H1 (cell line): ENCODE measurements around the gene CFAP91. TPM values are rescaled to one million over a fixed set of nuclear protein-coding genes. Genes with fewer than 3 reads are reported as not detected.

Experiments
- CTCF ChIA-PET: fragments of 300-600 bp; sonication (Branson Sonifier 250); formaldehyde crosslinking; loops from one replicate; lab custom pipeline; 2021; ENCODE audit not compliant: partially characterized antibody; lab: Charles Lee
- POLR2A ChIA-PET: fragments of 300-600 bp; sonication (Branson Sonifier 250); formaldehyde crosslinking; loops from one replicate; lab custom pipeline; 2021; ENCODE audit warnings: inconsistent platforms; ENCODE audit not compliant: partially characterized antibody; lab: Charles Lee
- DNase-seq, 2 experiments: peaks; one replicate each; pipeline versions ENCODE4 v3.0.0 to v3.0.0-alpha.2; 2010 to 2022; ENCODE audit warnings: low spot score in 2 of 2, low read depth in 1 of 2, mixed read lengths in 1 of 2
- FAIRE-seq: peaks from 2 replicates; lab custom pipeline; 2011; peaks lifted over from hg19 to GRCh38; lab: Jason Lieb, UNC
- H2AFZ ChIP-seq: 2 replicates; pipeline ENCODE4 v1.8.1; 2012; ENCODE audit warnings: low read length, inconsistent platforms
- H2AK5ac ChIP-seq: 2 replicates; pipeline ENCODE4 v1.6.1; 2013; ENCODE audit warnings: low read depth, low read length
- H2BK120ac ChIP-seq: replicated peaks from 2 replicates; pipeline ENCODE3; 2013; ENCODE audit warnings: low read depth, low read length, inconsistent platforms
- H2BK12ac ChIP-seq: 2 replicates; pipeline ENCODE4 v1.6.1; 2013; ENCODE audit warnings: low read depth, low read length
- H2BK15ac ChIP-seq: 2 replicates; pipeline ENCODE4 v1.6.1; 2013; ENCODE audit warnings: low read length
- H2BK20ac ChIP-seq: 2 replicates; pipeline ENCODE4 v1.6.1; 2013; ENCODE audit warnings: low read length
- H2BK5ac ChIP-seq: 2 replicates; pipeline ENCODE4 v1.6.1; 2013; ENCODE audit warnings: low read depth, low read length
- H3K14ac ChIP-seq: 2 replicates; pipeline ENCODE4 v1.6.1; 2013; ENCODE audit warnings: inconsistent platforms; ENCODE audit not compliant: insufficient read length
- H3K18ac ChIP-seq: 2 replicates; pipeline ENCODE4 v1.6.1; 2013; ENCODE audit warnings: low read length; ENCODE audit errors: extremely low read depth
- H3K23ac ChIP-seq: 2 replicates; pipeline ENCODE4 v1.6.1; 2013; ENCODE audit warnings: inconsistent platforms; ENCODE audit not compliant: insufficient read length
- H3K23me2 ChIP-seq: 2 replicates; pipeline ENCODE4 v1.6.1; 2013; ENCODE audit warnings: low read depth, low read length
- H3K27ac ChIP-seq: 2 replicates; pipeline ENCODE4 v1.6.1; 2011; ENCODE audit warnings: low read depth, low read length, inconsistent platforms
- H3K27me3 ChIP-seq, 4 experiments: replicated peaks in 1 of 4; 1 replicate in 1 of 4; 2 replicates in 3 of 4; pipeline versions ENCODE4 v1.6.1 to v1.8.1; 2011 to 2013; ENCODE audit warnings: low read length in 3 of 4, mild to moderate bottlenecking in 3 of 4, inconsistent platforms in 2 of 4, mixed read lengths in 2 of 4, moderate library complexity in 1 of 4; ENCODE audit not compliant: control insufficient read depth in 3 of 4, insufficient read depth in 3 of 4; ENCODE audit errors: extremely low read depth in 1 of 4
- H3K36me3 ChIP-seq, 4 experiments: 2 replicates each; pipeline versions ENCODE4 v1.6.1 to v1.8.1; 2011 to 2013; ENCODE audit warnings: mild to moderate bottlenecking in 4 of 4, low read length in 3 of 4, moderate library complexity in 2 of 4, control low read depth in 1 of 4, inconsistent platforms in 1 of 4; ENCODE audit not compliant: insufficient read depth in 4 of 4, control insufficient read depth in 2 of 4
- H3K4ac ChIP-seq: replicated peaks from 2 replicates; pipeline ENCODE3; 2013; ENCODE audit warnings: low read length, low read depth, mixed read lengths, inconsistent platforms; ENCODE audit not compliant: insufficient read length
- H3K4me1 ChIP-seq, 4 experiments: replicated peaks in 1 of 4; 1 replicate in 1 of 4; 2 replicates in 3 of 4; pipeline versions ENCODE4 v1.6.1 to v1.8.1; 2011 to 2013; ENCODE audit warnings: low read length in 3 of 4, inconsistent platforms in 2 of 4, mixed read lengths in 1 of 4; ENCODE audit not compliant: insufficient read depth in 4 of 4, control insufficient read depth in 3 of 4
- H3K4me2 ChIP-seq, 2 experiments: 2 replicates each; pipeline versions ENCODE4 v1.6.1 to v1.8.1; 2011 to 2013; ENCODE audit warnings: low read depth in 2 of 2, low read length in 2 of 2, control low read depth in 1 of 2, inconsistent platforms in 1 of 2, mild to moderate bottlenecking in 1 of 2; ENCODE audit not compliant: insufficient read depth in 1 of 2
- H3K4me3 ChIP-seq, 4 experiments: fragments of 200-600, 300-600 bp in 1 of 4; sonication (generic), shearing (Covaris generic), sonication (Bioruptor Twin) in 1 of 4; 2 replicates each; pipeline versions ENCODE4 v1.5.1 to v1.8.1; 2011 to 2016; ENCODE audit warnings: low read length in 4 of 4, low read depth in 3 of 4, control low read depth in 2 of 4, inconsistent platforms in 2 of 4, mild to moderate bottlenecking in 2 of 4, mixed read lengths in 1 of 4, moderate library complexity in 1 of 4; ENCODE audit not compliant: insufficient read depth in 2 of 4; ENCODE audit errors: extremely low read depth in 1 of 4
- H3K56ac ChIP-seq: replicated peaks from 2 replicates; pipeline ENCODE3; 2013; ENCODE audit warnings: low read depth, mild to moderate bottlenecking, mixed read lengths, low read length, inconsistent platforms; ENCODE audit not compliant: insufficient read length
- H3K79me1 ChIP-seq: 2 replicates; pipeline ENCODE4 v1.6.1; 2013; ENCODE audit warnings: low read depth, low read length, control low read depth
- H3K79me2 ChIP-seq, 2 experiments: 2 replicates each; pipeline versions ENCODE4 v1.6.1 to v1.8.1; 2012 to 2013; ENCODE audit warnings: low read length in 2 of 2, mild to moderate bottlenecking in 2 of 2, inconsistent platforms in 1 of 2; ENCODE audit not compliant: insufficient read depth in 2 of 2, control insufficient read depth in 1 of 2
- H3K9ac ChIP-seq, 4 experiments: replicated peaks in 1 of 4; 1 replicate in 1 of 4; 2 replicates in 3 of 4; pipeline versions ENCODE4 v1.6.1 to v1.8.1; 2011 to 2013; ENCODE audit warnings: low read depth in 3 of 4, low read length in 3 of 4, control low read depth in 2 of 4, mild to moderate bottlenecking in 2 of 4, moderate library complexity in 2 of 4, inconsistent platforms in 1 of 4; ENCODE audit errors: extremely low read depth in 1 of 4
- H3K9me3 ChIP-seq, 2 experiments: 2 replicates each; pipeline versions ENCODE4 v1.6.1 to v1.8.1; 2012 to 2013; ENCODE audit warnings: mild to moderate bottlenecking in 2 of 2, moderate library complexity in 2 of 2, control low read depth in 1 of 2, inconsistent platforms in 1 of 2, low read depth in 1 of 2, low read length in 1 of 2, mixed read lengths in 1 of 2; ENCODE audit not compliant: insufficient read depth in 2 of 2
- H4K20me1 ChIP-seq, 2 experiments: replicated peaks in 1 of 2; 2 replicates each; pipeline versions ENCODE3 to v1.8.1; 2011 to 2013; ENCODE audit warnings: inconsistent platforms in 2 of 2, low read length in 2 of 2, mild to moderate bottlenecking in 1 of 2; ENCODE audit not compliant: insufficient read depth in 2 of 2, control insufficient read depth in 1 of 2
- H4K5ac ChIP-seq: 2 replicates; pipeline ENCODE4 v1.6.1; 2013; ENCODE audit warnings: low read length, low read depth, mixed read lengths, inconsistent platforms; ENCODE audit not compliant: insufficient read length
- H4K8ac ChIP-seq: 2 replicates; pipeline ENCODE4 v1.8.0; 2013; ENCODE audit warnings: mild to moderate bottlenecking, moderate library complexity, low read length, inconsistent platforms; ENCODE audit not compliant: insufficient read depth; ENCODE audit errors: extremely low read depth
- H4K91ac ChIP-seq: replicated peaks from 2 replicates; pipeline ENCODE3; 2013; ENCODE audit warnings: low read length, mixed read lengths, inconsistent platforms; ENCODE audit not compliant: insufficient read length
- CBX8 ChIP-seq: fragments of 300-800, 300-1000 bp; sonication (generic); IDR thresholded peaks from 2 replicates; pipeline ENCODE4 v1.7.1; 2016; ENCODE audit warnings: low read depth, low read length, borderline replicate concordance
- CHD1 ChIP-seq: IDR thresholded peaks from 2 replicates; pipeline ENCODE4 v1.6.1; 2012; ENCODE audit warnings: low read depth, low read length, improper control_type of control experiment
- CHD2 ChIP-seq: IDR thresholded peaks from 2 replicates; pipeline ENCODE4 v1.6.1; 2012; ENCODE audit warnings: low read length, improper control_type of control experiment
- GTF2F1 ChIP-seq: IDR thresholded peaks from 2 replicates; pipeline ENCODE4 v1.6.1; 2012; ENCODE audit warnings: low read depth, low read length, improper control_type of control experiment, borderline replicate concordance
- JUN ChIP-seq: IDR thresholded peaks from 2 replicates; pipeline ENCODE4 v1.6.1; 2011; ENCODE audit warnings: low read depth, mild to moderate bottlenecking, improper control_type of control experiment, low read length
- KDM4A ChIP-seq: IDR thresholded peaks from one replicate; pipeline ENCODE4 v1.7.1; 2012; ENCODE audit warnings: low read depth, mild to moderate bottlenecking, moderate library complexity, low read length, inconsistent platforms; ENCODE audit not compliant: severe bottlenecking
- PHF8 ChIP-seq: fragments of 200-600 bp; sonication (generic); conservative IDR thresholded peaks from 2 replicates; pipeline ENCODE4 v1.7.1; 2012; ENCODE audit warnings: low read depth, mild to moderate bottlenecking, inconsistent platforms, low read length, moderate library complexity
- SAP30 ChIP-seq: fragments of 300-600 bp; sonication (generic); IDR thresholded peaks from 2 replicates; pipeline ENCODE4 v1.7.1; 2012; ENCODE audit warnings: low read length, moderate library complexity, mild to moderate bottlenecking, inconsistent platforms; ENCODE audit not compliant: insufficient read depth, insufficient replicate concordance
- SRF ChIP-seq: IDR thresholded peaks from 2 replicates; pipeline ENCODE4 v1.6.1; 2011; ENCODE audit warnings: mild to moderate bottlenecking, low read depth, low read length, moderate library complexity
- TAF7 ChIP-seq: optimal IDR thresholded peaks from 2 replicates; pipeline ENCODE3; 2011; ENCODE audit warnings: low read depth, mild to moderate bottlenecking, inconsistent platforms, low read length, moderate library complexity, borderline replicate concordance
- WGBS, 2 experiments: shearing (Covaris generic) in 1 of 2; methylation state at CpG; one replicate each; pipeline versions ENCODE4 v1.1.6 to v1.1.7; 2013 to 2015; ENCODE audit warnings: low lambda C conversion rate in 2 of 2, mixed read lengths in 2 of 2, inconsistent platforms in 1 of 2, low coverage in 1 of 2, missing lambda C conversion rate in 1 of 2; ENCODE audit not compliant: insufficient replicate concordance in 2 of 2, insufficient coverage in 1 of 2, insufficient read length in 1 of 2; ENCODE audit errors: extremely low coverage in 1 of 2, missing lambda C conversion rate in 1 of 2; 5-methylcytosine and 5-hydroxymethylcytosine counted together
- polyA plus RNA-seq, 7 experiments: library from polyadenylated mRNA; depleted of rRNA in 3 of 7; stranded (reverse) in 5 of 7; unstranded in 2 of 7; fragments of >200 nt in 5 of 7; fragments of 200-250 nt in 2 of 7; gene quantifications; 1 replicate in 5 of 7; 2 replicates in 1 of 7; 4 replicates in 1 of 7; pipeline versions ENCODE4 v1.2.1 to v1.2.3, GENCODE V29; 2011 to 2013; ENCODE audit warnings: missing spikeins in 2 of 7, mixed read lengths in 2 of 7
- total RNA-seq: library from RNA; stranded (reverse); fragmentation: NEBNext Ultra II Directional; extraction: Animal tissue kit (Norgen Biotek cat#: 25700); gene quantifications from 2 replicates; pipeline ENCODE4 v1.2.1, GENCODE V29; 2021
- TF ChIP-seq, protein P1 (sequence below): IDR thresholded peaks from 2 replicates; pipeline ENCODE4 v1.6.1; 2011; ENCODE audit warnings: low read depth, mild to moderate bottlenecking, low read length; ENCODE audit not compliant: insufficient read depth

The CFAP91 gene
- total and polyA plus RNA-seq, 2 of the 8 experiments (the other 6 are each of a cell fraction or from before 2014, with no cell fraction given) = 5.4 to 7.4 TPM

GRCh38 chr3:119723022-119723421 is 20.2 kb downstream of the CFAP91 start:
- no peak for DNase-seq
- Histone ChIP-seq H3K4me2 (no peak overlapping the region), H4K91ac (no peak overlapping the region), H2AFZ (no peak overlapping the region), H3K79me1 (no peaks in the 10 kb centered on the region), H4K5ac (no peak overlapping the region), H3K9ac (no peak overlapping the region), H3K23me2 (no peaks in the 10 kb centered on the region), H2AK5ac (no peak overlapping the region), H3K18ac (no peak overlapping the region), H3K4ac (no peak overlapping the region), H3K27me3 (no peaks in the 10 kb centered on the region), H3K27ac (no peak overlapping the region), H2BK120ac (no peak overlapping the region), H3K36me3 (no peaks in the 10 kb centered on the region), H4K20me1 (no peaks in the 10 kb centered on the region), H2BK20ac (no peak overlapping the region), H3K79me2 (no peaks in the 10 kb centered on the region), H3K14ac (no peak overlapping the region), H4K8ac (no peak overlapping the region), H3K23ac (no peak overlapping the region), H3K4me1 (no peaks in the 10 kb centered on the region), H2BK15ac (no peak overlapping the region), H3K56ac (no peak overlapping the region), H2BK12ac (no peak overlapping the region), H3K9me3 (no peaks in the 10 kb centered on the region), H3K4me3 (no peak overlapping the region), H2BK5ac (no peak overlapping the region)
- CTCF ChIA-PET = interaction anchor here (0.6 to 1.2 kb wide), 2 partner anchors 33 to 400 kb away, joined by 3 to 5 read pairs; no protein-coding TSS in a partner anchor
- TF ChIP-seq CHD2 (no peak), SRF (no peak), JUN (no peak), KDM4A (no peak), SAP30 (no peak), TAF7 (no peak), CHD1 (no peak), CBX8 (no peak), PHF8 (no peak), GTF2F1 (no peak)
- TF ChIP-seq, protein P1, sequence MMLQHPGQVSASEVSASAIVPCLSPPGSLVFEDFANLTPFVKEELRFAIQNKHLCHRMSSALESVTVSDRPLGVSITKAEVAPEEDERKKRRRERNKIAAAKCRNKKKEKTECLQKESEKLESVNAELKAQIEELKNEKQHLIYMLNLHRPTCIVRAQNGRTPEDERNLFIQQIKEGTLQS = no peak
- FAIRE-seq = no peak
- POLR2A ChIA-PET = no interaction called here
- 79% methylated on average over 2 of the region's 2 CpGs; no CpG with 5 or more reads in 1 of the 2 experiments for WGBS, 2 experiments
